Lower leg skin (tissue), 3 donors: ENCODE data around the gene MTRR.

Experiments
- CTCF ChIP-seq, 3 donors: fragments of 450-650 bp; IDR thresholded peaks; one replicate each; pipeline ENCODE4 v1.5.1; 2016; ENCODE audit warnings: antibody characterized with exemption in 3 of 3, mild to moderate bottlenecking in 3 of 3, moderate library complexity in 2 of 3
- POLR2A ChIP-seq, 2 donors: fragments of 450-650 bp; IDR thresholded peaks; one replicate each; pipeline ENCODE4 v1.6.1; 2016 to 2017; ENCODE audit warnings: antibody characterized with exemption in 2 of 2, mild to moderate bottlenecking in 1 of 2, moderate library complexity in 1 of 2

GRCh38 chr5:7851240-7851592 is 17.7 kb upstream of the MTRR start:
- TF ChIP-seq CTCF (IDR thresholded peaks at IDR 0.05) (no peak), POLR2A (IDR thresholded peaks at IDR 0.05) (no peak)
